Measurements from ENCODE around the gene GFOD1. TPM values are rescaled to one million over a fixed set of nuclear protein-coding genes. Genes with fewer than 3 reads are reported as not detected.
"Not testable (repeated sequence)": the region's sequence is repeated elsewhere in the genome, so short reads cannot be mapped to it uniquely, and the experiment has no call there.

The GFOD1 gene
- polyA plus RNA-seq, 5 donors: 5.2 to 7.6 (median 6.3) TPM

GRCh38 chr6:13466304-13467215, 20.8 kb downstream of the GFOD1 start:
- no peak for DNase-seq

- DNase-seq: no peak
Measured at GRCh38 chr6:13465734-13466133, 21.7 kb downstream of the GFOD1 start.

- no peak for DNase-seq
Measured at GRCh38 chr6:13463941-13464340, 23.5 kb downstream of the GFOD1 start.

GRCh38 chr6:13463328-13463717, 24.1 kb downstream of the GFOD1 start:
- no peak for DNase-seq

GRCh38 chr6:13462458-13463327, 24.7 kb downstream of the GFOD1 start:
- no peak for DNase-seq

GRCh38 chr6:13461805-13462204, 25.6 kb downstream of the GFOD1 start:
- no peak for DNase-seq

- no peak for DNase-seq
Measured at GRCh38 chr6:13461307-13461706, 26.1 kb downstream of the GFOD1 start.

GRCh38 chr6:13460289-13460688, 27.1 kb downstream of the GFOD1 start:
- DNase-seq: not testable (repeated sequence)

- no peak for DNase-seq
Measured at GRCh38 chr6:13457577-13457976, 29.8 kb downstream of the GFOD1 start.

- DNase-seq: no peak
Measured at GRCh38 chr6:13455552-13455966, 31.8 kb downstream of the GFOD1 start.

GRCh38 chr6:13454286-13455221, 32.8 kb downstream of the GFOD1 start:
- DNase-seq: no peak

- DNase-seq: no peak
Measured at GRCh38 chr6:13453771-13454251, 33.6 kb downstream of the GFOD1 start.

- no peak for DNase-seq
Measured at GRCh38 chr6:13453153-13453552, 34.2 kb downstream of the GFOD1 start.

- DNase-seq: no peak
Measured at GRCh38 chr6:13452346-13453117, 34.9 kb downstream of the GFOD1 start.

- DNase-seq: no peak
Measured at GRCh38 chr6:13451181-13451895, 36.1 kb downstream of the GFOD1 start.

- no peak for DNase-seq
Measured at GRCh38 chr6:13450628-13451027, 36.8 kb downstream of the GFOD1 start.

GRCh38 chr6:13447949-13448724, 39.3 kb downstream of the GFOD1 start:
- DNase-seq: no peak

GRCh38 chr6:13446381-13446780, 41.0 kb downstream of the GFOD1 start:
- no peak for DNase-seq

- DNase-seq: no peak
Measured at GRCh38 chr6:13445744-13446115, 41.7 kb downstream of the GFOD1 start.

All from right lung (tissue), 5 donors.